Adipocyte (in vitro differentiated cells): ENCODE measurements around the gene PDE4D.

Source experiments
- DNase-seq: peaks from one replicate; pipeline ENCODE4 v3.0.0-alpha.2; 2015; ENCODE audit warnings: low read depth
- H3K27me3 ChIP-seq: replicated peaks from 2 replicates; pipeline ENCODE4 v1.7.0; 2013; ENCODE audit warnings: mild to moderate bottlenecking, low read length, moderate library complexity; ENCODE audit not compliant: control insufficient read depth, insufficient read depth
- H3K36me3 ChIP-seq: 2 replicates; pipeline ENCODE4 v1.7.0; 2013; ENCODE audit warnings: low read length, mild to moderate bottlenecking, moderate library complexity; ENCODE audit not compliant: control insufficient read depth, insufficient read depth, severe bottlenecking
- H3K4me1 ChIP-seq: 2 replicates; pipeline ENCODE4 v1.7.0; 2013; ENCODE audit warnings: mild to moderate bottlenecking, low read length, moderate library complexity; ENCODE audit not compliant: control insufficient read depth, insufficient read depth
- H3K4me3 ChIP-seq: 2 replicates; pipeline ENCODE4 v1.7.0; 2013; ENCODE audit warnings: mild to moderate bottlenecking, low read length, moderate library complexity
- H3K9ac ChIP-seq: 2 replicates; pipeline ENCODE4 v1.7.0; 2013; ENCODE audit warnings: mild to moderate bottlenecking, low read length, moderate library complexity
- H3K9me3 ChIP-seq: 2 replicates; pipeline ENCODE4 v1.7.0; 2013; ENCODE audit warnings: mild to moderate bottlenecking, low read length, moderate library complexity; ENCODE audit not compliant: control insufficient read depth

Gene PDE4D

GRCh38 chr5:59142138-59142537, 751.4 kb downstream of the PDE4D start:
- Histone ChIP-seq H3K9ac (no peak overlapping the region), H3K9me3 (no peaks in the 10 kb centered on the region), H3K4me3 (no peak overlapping the region), H3K27me3 (no peaks in the 10 kb centered on the region), H3K36me3 (no peaks in the 10 kb centered on the region), H3K4me1 (no peaks in the 10 kb centered on the region)
- no peak for DNase-seq

GRCh38 chr5:59140133-59140532, 753.4 kb downstream of the PDE4D start:
- Histone ChIP-seq H3K4me1 (no peaks in the 10 kb centered on the region), H3K9ac (no peak overlapping the region), H3K4me3 (no peak overlapping the region), H3K27me3 (no peaks in the 10 kb centered on the region), H3K9me3 (no peaks in the 10 kb centered on the region), H3K36me3 (no peaks in the 10 kb centered on the region)
- DNase-seq: no peak

- Histone ChIP-seq H3K9me3 (no peaks in the 10 kb centered on the region), H3K9ac (no peak overlapping the region), H3K4me3 (no peak overlapping the region), H3K4me1 (no peaks in the 10 kb centered on the region), H3K27me3 (no peaks in the 10 kb centered on the region), H3K36me3 (no peaks in the 10 kb centered on the region)
- no peak for DNase-seq
These were observed 753.8 kb downstream of the PDE4D start for GRCh38 chr5:59139695-59140094.

- H3K4me1 ChIP-seq: peaks cover 8% of the 10 kb centered on the region
- DNase-seq: no peak
These were observed 755.0 kb downstream of the PDE4D start for GRCh38 chr5:59138509-59138908.

GRCh38 chr5:59137846-59138245, 755.7 kb downstream of the PDE4D start:
- H3K4me1 ChIP-seq: peaks cover 10% of the 10 kb centered on the region
- no peaks in the 10 kb centered on the region for H3K9me3 ChIP-seq
- no peak for DNase-seq

More at GRCh38 chr5:59138509-59138908, 755.0 kb downstream of the PDE4D start:
- H3K36me3 ChIP-seq: no peaks in the 10 kb centered on the region
- no peaks in the 10 kb centered on the region for H3K27me3 ChIP-seq
- no peak overlapping the region for H3K9ac ChIP-seq
- H3K9me3 ChIP-seq: no peaks in the 10 kb centered on the region
- no peak overlapping the region for H3K4me3 ChIP-seq

GRCh38 chr5:59136549-59136948, 757.0 kb downstream of the PDE4D start:
- Histone ChIP-seq H3K4me1 (peaks cover 10% of the 10 kb centered on the region), H3K4me3 (no peak overlapping the region), H3K36me3 (no peaks in the 10 kb centered on the region), H3K9ac (no peak overlapping the region), H3K9me3 (no peaks in the 10 kb centered on the region), H3K27me3 (no peaks in the 10 kb centered on the region)
- no peak for DNase-seq

More at GRCh38 chr5:59137846-59138245, 755.7 kb downstream of the PDE4D start:
- Histone ChIP-seq H3K9ac (no peak overlapping the region), H3K4me3 (no peak overlapping the region), H3K27me3 (no peaks in the 10 kb centered on the region), H3K36me3 (no peaks in the 10 kb centered on the region)

GRCh38 chr5:59134471-59135163, 758.9 kb downstream of the PDE4D start:
- H3K4me1 ChIP-seq: peaks cover 10% of the 10 kb centered on the region
- H3K27me3 ChIP-seq: no peaks in the 10 kb centered on the region
- no peak overlapping the region for H3K9ac ChIP-seq
- no peaks in the 10 kb centered on the region for H3K9me3 ChIP-seq
- DNase-seq: no peak
- no peaks in the 10 kb centered on the region for H3K36me3 ChIP-seq
- H3K4me3 ChIP-seq: no peak overlapping the region

- no peaks in the 10 kb centered on the region for H3K9me3 ChIP-seq
- no peak overlapping the region for H3K9ac ChIP-seq
- H3K4me3 ChIP-seq: no peak overlapping the region
- peak; percentile 75 for DNase-seq
- H3K4me1 ChIP-seq: peaks cover 10% of the 10 kb centered on the region
- H3K36me3 ChIP-seq: no peaks in the 10 kb centered on the region
- no peaks in the 10 kb centered on the region for H3K27me3 ChIP-seq
These were observed 759.7 kb downstream of the PDE4D start for GRCh38 chr5:59133764-59134261.

- H3K27me3 ChIP-seq: no peaks in the 10 kb centered on the region
- no peaks in the 10 kb centered on the region for H3K9me3 ChIP-seq
- no peak overlapping the region for H3K4me3 ChIP-seq
- no peak overlapping the region for H3K9ac ChIP-seq
- H3K4me1 ChIP-seq: peaks cover 15% of the 10 kb centered on the region
- H3K36me3 ChIP-seq: no peaks in the 10 kb centered on the region
- DNase-seq: no peak
These were observed 761.4 kb downstream of the PDE4D start for GRCh38 chr5:59132131-59132530.

GRCh38 chr5:59130431-59130830, 763.1 kb downstream of the PDE4D start:
- no peaks in the 10 kb centered on the region for H3K27me3 ChIP-seq
- no peak overlapping the region for H3K4me3 ChIP-seq
- peak; percentile 11 for DNase-seq
- H3K36me3 ChIP-seq: no peaks in the 10 kb centered on the region
- no peak overlapping the region for H3K9ac ChIP-seq
- H3K4me1 ChIP-seq: peaks cover 25% of the 10 kb centered on the region
- no peaks in the 10 kb centered on the region for H3K9me3 ChIP-seq

- no peak overlapping the region for H3K4me3 ChIP-seq
- H3K9me3 ChIP-seq: no peaks in the 10 kb centered on the region
- H3K9ac ChIP-seq: no peak overlapping the region
- peak; percentile 12 for DNase-seq
- H3K27me3 ChIP-seq: no peaks in the 10 kb centered on the region
- peaks cover 20% of the 10 kb centered on the region for H3K4me1 ChIP-seq
- no peaks in the 10 kb centered on the region for H3K36me3 ChIP-seq
These were observed 764.8 kb downstream of the PDE4D start for GRCh38 chr5:59128646-59129290.
